Colonic mucosa (tissue), 4 donors: Measurements from ENCODE around the gene PDE4D. TPM values are rescaled to one million over a fixed set of nuclear protein-coding genes. Genes with fewer than 3 reads are reported as not detected.

ENCODE experiments used
- DNase-seq: peaks from one replicate; pipeline ENCODE4 v3.0.0-alpha.2; 2020
- H3K27ac ChIP-seq: fragments of 200-600 bp; one replicate; pipeline ENCODE4 v1.8.0; 2021
- H3K27me3 ChIP-seq: fragments of 200-600 bp; one replicate; pipeline ENCODE4 v1.8.0; 2021
- H3K36me3 ChIP-seq: fragments of 200-600 bp; one replicate; pipeline ENCODE4 v1.8.0; 2021
- H3K4me1 ChIP-seq: fragments of 200-600 bp; one replicate; pipeline ENCODE4 v1.8.0; 2021; ENCODE audit warnings: mild to moderate bottlenecking
- H3K4me3 ChIP-seq: fragments of 200-600 bp; one replicate; pipeline ENCODE4 v1.8.0; 2021
- H3K9ac ChIP-seq, 2 donors: one replicate each; pipeline ENCODE4 v1.7.0; 2013; ENCODE audit warnings: control low read depth in 2 of 2, low read depth in 2 of 2, low read length in 2 of 2
- H3K9me3 ChIP-seq: fragments of 200-600 bp; one replicate; pipeline ENCODE4 v1.8.0; 2021
- intact Hi-C: fragments of 100-400 bp; cut with DNase I; formaldehyde crosslinking; loops from one replicate; pipeline ENCODE4 v1.14.1; 2022
- total RNA-seq, 2 donors: library from RNA; stranded (reverse); fragmentation: NEBNext Ultra II Directional in 1 of 2; extraction: Animal tissue kit (Norgen Biotek cat#: 25700) in 1 of 2; gene quantifications; one replicate each; pipeline ENCODE4 v1.2.1, GENCODE V29; 2021
- TF ChIP-seq, protein P1 (sequence below): fragments of 200-600 bp; IDR thresholded peaks from one replicate; pipeline ENCODE4 v1.8.0; 2022; ENCODE audit warnings: antibody characterized with exemption, mild to moderate bottlenecking
- donor health status: healthy.
- donor health status: DM: no; HTN: no; CAD: no.
- donor health status: DM: no; HTN: no; CAD: no.

PDE4D gene
- total RNA-seq, 2 donors from 2014 or later = 23.1 to 53.7 TPM

GRCh38 chr5:59256331-59256730 is 637.2 kb downstream of the PDE4D start:
- H3K27me3 ChIP-seq = no peaks in the 10 kb centered on the region
- no peaks in the 10 kb centered on the region for H3K9me3 ChIP-seq
- no peak overlapping the region for H3K9ac ChIP-seq
- H3K4me1 ChIP-seq = no peaks in the 10 kb centered on the region
- DNase-seq = no peak
- intact Hi-C loops = no loop called here
- TF ChIP-seq, protein P1, sequence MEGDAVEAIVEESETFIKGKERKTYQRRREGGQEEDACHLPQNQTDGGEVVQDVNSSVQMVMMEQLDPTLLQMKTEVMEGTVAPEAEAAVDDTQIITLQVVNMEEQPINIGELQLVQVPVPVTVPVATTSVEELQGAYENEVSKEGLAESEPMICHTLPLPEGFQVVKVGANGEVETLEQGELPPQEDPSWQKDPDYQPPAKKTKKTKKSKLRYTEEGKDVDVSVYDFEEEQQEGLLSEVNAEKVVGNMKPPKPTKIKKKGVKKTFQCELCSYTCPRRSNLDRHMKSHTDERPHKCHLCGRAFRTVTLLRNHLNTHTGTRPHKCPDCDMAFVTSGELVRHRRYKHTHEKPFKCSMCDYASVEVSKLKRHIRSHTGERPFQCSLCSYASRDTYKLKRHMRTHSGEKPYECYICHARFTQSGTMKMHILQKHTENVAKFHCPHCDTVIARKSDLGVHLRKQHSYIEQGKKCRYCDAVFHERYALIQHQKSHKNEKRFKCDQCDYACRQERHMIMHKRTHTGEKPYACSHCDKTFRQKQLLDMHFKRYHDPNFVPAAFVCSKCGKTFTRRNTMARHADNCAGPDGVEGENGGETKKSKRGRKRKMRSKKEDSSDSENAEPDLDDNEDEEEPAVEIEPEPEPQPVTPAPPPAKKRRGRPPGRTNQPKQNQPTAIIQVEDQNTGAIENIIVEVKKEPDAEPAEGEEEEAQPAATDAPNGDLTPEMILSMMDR = no peak
- H3K27ac ChIP-seq = no peak overlapping the region
- no peak overlapping the region for H3K4me3 ChIP-seq
- H3K36me3 ChIP-seq = no peaks in the 10 kb centered on the region

GRCh38 chr5:59254055-59254687 is 639.4 kb downstream of the PDE4D start:
- H3K4me1 ChIP-seq = no peaks in the 10 kb centered on the region
- no peak for DNase-seq
- no peaks in the 10 kb centered on the region for H3K27me3 ChIP-seq
- intact Hi-C loops = no loop called here
- H3K27ac ChIP-seq = no peak overlapping the region
- no peaks in the 10 kb centered on the region for H3K36me3 ChIP-seq
- no peak overlapping the region for H3K4me3 ChIP-seq
- TF ChIP-seq, protein P1 = no peak
- no peak overlapping the region for H3K9ac ChIP-seq
- no peaks in the 10 kb centered on the region for H3K9me3 ChIP-seq

DNA sequence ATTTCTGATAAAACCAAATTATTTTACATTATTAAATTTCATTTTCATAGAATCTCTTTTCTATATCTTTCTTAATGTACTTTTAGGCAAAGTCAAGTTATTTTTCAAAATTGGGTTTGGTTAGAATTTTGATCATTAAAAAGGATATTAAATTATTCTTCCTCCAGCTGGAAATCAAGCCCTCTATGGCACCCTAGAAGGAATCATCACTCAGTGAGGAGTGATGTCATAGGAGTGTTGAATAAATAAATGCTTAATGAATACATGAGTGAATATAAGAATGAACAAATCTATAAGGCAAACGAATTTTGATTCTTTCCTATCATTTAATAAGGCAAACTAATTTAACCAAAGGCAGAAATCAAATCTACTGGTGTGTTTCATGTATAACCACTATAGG is 639.9 kb downstream of the PDE4D start:
- no peak for DNase-seq
- H3K4me1 ChIP-seq = no peaks in the 10 kb centered on the region
- H3K9me3 ChIP-seq = no peaks in the 10 kb centered on the region
- TF ChIP-seq, protein P1 = no peak
- H3K4me3 ChIP-seq = no peak overlapping the region
- H3K9ac ChIP-seq = no peak overlapping the region
- intact Hi-C loops = no loop called here
- no peaks in the 10 kb centered on the region for H3K27me3 ChIP-seq
- H3K36me3 ChIP-seq = no peaks in the 10 kb centered on the region
- no peak overlapping the region for H3K27ac ChIP-seq

DNA sequence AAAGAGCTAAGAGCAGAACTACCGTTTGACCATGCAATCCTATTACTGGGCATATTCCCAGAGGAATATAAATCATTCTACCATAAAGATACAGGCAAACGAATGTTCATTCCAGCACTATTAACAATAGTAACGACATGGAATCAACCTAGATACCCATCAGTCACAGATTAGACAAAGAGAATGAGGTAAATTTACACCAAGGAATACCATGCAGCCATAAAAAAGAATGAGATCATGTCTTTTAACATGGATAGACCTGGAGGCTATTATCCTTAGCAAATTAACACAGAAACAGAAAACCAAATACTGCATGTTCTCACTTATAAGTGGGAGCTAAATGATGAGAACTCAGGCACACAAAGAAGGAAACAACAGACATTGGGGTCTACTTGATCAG is 641.9 kb downstream of the PDE4D start:
- TF ChIP-seq, protein P1 = no peak
- Histone ChIP-seq H3K4me1 (peaks cover 6% of the 10 kb centered on the region), H3K9me3 (no peaks in the 10 kb centered on the region), H3K27me3 (no peaks in the 10 kb centered on the region), H3K36me3 (no peaks in the 10 kb centered on the region), H3K27ac (no peak overlapping the region), H3K4me3 (no peak overlapping the region), H3K9ac (no peak overlapping the region)
- DNase-seq = no peak
- intact Hi-C loops = no loop called here

DNA sequence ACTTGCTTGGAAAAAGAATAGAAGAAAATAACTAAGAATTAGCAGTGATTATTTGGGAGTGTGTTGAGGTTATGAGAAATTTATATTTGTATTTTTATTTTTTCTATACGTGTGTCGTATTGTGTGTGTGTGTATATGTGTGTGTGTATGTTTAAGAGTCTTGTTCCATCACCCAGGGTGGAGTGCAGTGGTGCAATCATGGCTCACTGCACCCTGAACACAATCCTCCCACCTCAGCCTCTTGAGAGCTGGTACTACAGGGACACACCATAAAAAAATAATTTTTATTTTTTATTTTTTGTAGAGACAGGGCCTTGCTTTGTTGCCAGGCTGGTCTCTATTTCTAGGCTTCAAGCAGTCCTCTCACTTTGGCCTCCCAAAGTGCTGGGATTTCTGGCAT is 643.8 kb downstream of the PDE4D start:
- DNase-seq = no peak
- TF ChIP-seq, protein P1 = no peak

More for the DNA sequence above, 643.8 kb downstream of the PDE4D start:
- no peak overlapping the region for H3K9ac ChIP-seq
- no peaks in the 10 kb centered on the region for H3K9me3 ChIP-seq
- H3K4me1 ChIP-seq = peaks cover 6% of the 10 kb centered on the region
- H3K27me3 ChIP-seq = no peaks in the 10 kb centered on the region
- intact Hi-C loops = no loop called here
- H3K36me3 ChIP-seq = no peaks in the 10 kb centered on the region
- H3K27ac ChIP-seq = no peak overlapping the region
- no peak overlapping the region for H3K4me3 ChIP-seq
